Measurements from ENCODE around the gene NEU3. TPM values are rescaled to one million over a fixed set of nuclear protein-coding genes. Genes with fewer than 3 reads are reported as not detected.

Gene NEU3
- total and polyA plus RNA-seq, 3 donors from 2014 or later = 25.8 to 41.5 (median 29.3) TPM

DNA sequence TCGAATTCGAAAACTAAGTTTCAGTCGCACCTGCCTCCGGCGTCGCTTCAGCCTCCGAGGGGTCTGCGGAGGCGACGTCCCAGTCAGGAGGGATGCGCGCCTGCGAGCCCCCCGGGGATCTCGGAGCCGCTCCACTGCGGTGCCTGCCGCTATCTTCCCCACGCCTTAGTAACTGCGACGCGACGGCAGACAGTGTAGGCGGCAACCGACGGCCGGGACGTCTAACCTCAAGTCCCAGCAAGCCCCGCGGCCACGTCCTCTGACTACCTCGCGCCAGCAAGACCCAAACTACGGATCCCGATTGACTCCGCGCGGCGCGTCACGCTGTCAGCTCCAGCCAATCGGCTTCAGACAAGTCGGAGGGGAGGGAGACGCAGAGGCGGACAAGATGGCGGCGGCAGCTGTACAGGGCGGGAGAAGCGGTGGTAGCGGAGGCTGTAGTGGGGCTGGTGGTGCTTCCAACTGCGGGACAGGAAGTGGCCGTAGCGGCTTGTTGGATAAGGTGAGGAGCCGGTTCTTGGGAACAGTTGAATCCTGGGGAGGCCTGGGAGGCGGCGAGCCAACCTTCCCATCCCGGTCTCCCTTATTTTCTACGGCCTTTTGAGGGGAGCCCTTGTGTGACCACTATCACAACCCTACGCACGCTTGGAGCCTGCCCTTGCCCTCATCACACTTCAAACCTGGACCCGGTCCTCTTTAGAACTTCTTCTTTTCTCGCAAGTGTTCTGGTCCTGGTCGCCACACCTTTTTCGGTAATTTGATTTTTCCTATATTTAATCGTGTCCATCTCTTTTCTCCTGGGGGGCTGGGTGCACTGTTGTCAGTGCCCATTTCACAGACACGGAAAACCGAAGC lies 39.6 kb upstream of the NEU3 start, which contains the start of the genes SPCS2 and XRRA1:
TSS of gene SPCS2 (plus strand) at position 369 of the 855 bp plus-strand sequence. CDS start at position 389, 20 bp downstream.
TSS of gene XRRA1 (minus strand) at position 194 of the 855 bp plus-strand sequence. CDS start 8,213 bp downstream, outside the sequence.
- peak within 1 kb of the TSS; percentile 87 to 92 for H3K27ac ChIP-seq
- no peaks in the 10 kb centered on the region for H3K9me3 ChIP-seq
- WGBS, 2 donors = 0 to 1% methylated on average over 18 to 67 of the region's 67 CpGs
- peaks cover 26% of the 10 kb centered on the region for H3K4me1 ChIP-seq
- peak within 1 kb of the TSS; percentile 92 to 93 for H3K4me3 ChIP-seq
- no peaks in the 10 kb centered on the region for H3K27me3 ChIP-seq
- H3K36me3 ChIP-seq (ENCODE audit: low read depth, missing control alignments) = no peaks in the 10 kb centered on the region
- intact Hi-C loops (cut with DNase I; ENCODE audit: low total_unique reads) = loop anchor here (10.0 kb wide), 1 partner anchor 296 kb away; the partner anchor contains the start of gene TPBGL
- no peak for TF ChIP-seq POLR2A (IDR thresholded peaks at IDR 0.05)
- TF ChIP-seq, protein P1, sequence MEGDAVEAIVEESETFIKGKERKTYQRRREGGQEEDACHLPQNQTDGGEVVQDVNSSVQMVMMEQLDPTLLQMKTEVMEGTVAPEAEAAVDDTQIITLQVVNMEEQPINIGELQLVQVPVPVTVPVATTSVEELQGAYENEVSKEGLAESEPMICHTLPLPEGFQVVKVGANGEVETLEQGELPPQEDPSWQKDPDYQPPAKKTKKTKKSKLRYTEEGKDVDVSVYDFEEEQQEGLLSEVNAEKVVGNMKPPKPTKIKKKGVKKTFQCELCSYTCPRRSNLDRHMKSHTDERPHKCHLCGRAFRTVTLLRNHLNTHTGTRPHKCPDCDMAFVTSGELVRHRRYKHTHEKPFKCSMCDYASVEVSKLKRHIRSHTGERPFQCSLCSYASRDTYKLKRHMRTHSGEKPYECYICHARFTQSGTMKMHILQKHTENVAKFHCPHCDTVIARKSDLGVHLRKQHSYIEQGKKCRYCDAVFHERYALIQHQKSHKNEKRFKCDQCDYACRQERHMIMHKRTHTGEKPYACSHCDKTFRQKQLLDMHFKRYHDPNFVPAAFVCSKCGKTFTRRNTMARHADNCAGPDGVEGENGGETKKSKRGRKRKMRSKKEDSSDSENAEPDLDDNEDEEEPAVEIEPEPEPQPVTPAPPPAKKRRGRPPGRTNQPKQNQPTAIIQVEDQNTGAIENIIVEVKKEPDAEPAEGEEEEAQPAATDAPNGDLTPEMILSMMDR (IDR thresholded peaks at IDR 0.05) = no peak
- peak; percentile 100 for DNase-seq

DNA sequence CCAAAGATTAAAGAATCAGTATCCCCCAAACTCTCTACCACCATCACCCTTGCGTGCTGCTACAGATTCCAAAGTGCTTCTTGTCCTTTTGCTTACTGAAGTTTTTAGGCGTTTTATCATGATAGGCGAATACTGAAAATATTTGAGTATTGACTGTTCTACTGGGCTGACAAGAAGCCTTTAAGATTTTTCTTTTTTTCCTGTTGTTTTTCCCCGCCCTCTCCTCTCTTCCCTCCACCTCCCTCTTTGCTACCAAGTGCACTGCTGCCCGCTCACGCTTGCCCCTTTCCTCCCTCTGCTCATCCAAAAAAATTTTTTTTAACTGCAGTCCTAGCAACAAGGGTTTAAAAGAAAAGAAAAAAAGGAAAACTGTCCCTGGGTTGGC lies 39.0 kb upstream of the NEU3 start:
- peaks cover 26% of the 10 kb centered on the region for H3K4me1 ChIP-seq
- H3K27me3 ChIP-seq = no peaks in the 10 kb centered on the region
- no peak for TF ChIP-seq POLR2A (IDR thresholded peaks at IDR 0.05)
- TF ChIP-seq, protein P1 (IDR thresholded peaks at IDR 0.05) = no peak
- WGBS, 2 donors = 1% methylated on average over 6 of the region's 6 CpGs
- intact Hi-C loops (cut with DNase I; ENCODE audit: low total_unique reads) = loop anchor here (10.0 kb wide), 1 partner anchor 295 kb away; the partner anchor contains the start of gene TPBGL
- DNase-seq = no peak
- H3K27ac ChIP-seq = peak overlapping the region; percentile 87 to 92
- H3K9me3 ChIP-seq = no peaks in the 10 kb centered on the region
- H3K36me3 ChIP-seq (ENCODE audit: low read depth, missing control alignments) = no peaks in the 10 kb centered on the region
- peak overlapping the region; percentile 92 to 93 for H3K4me3 ChIP-seq

- DNase-seq = no peak
- no peak overlapping the region for H3K4me3 ChIP-seq
- 55 to 59% methylated on average over 2 of the region's 2 CpGs for WGBS, 2 donors
- H3K9me3 ChIP-seq = no peaks in the 10 kb centered on the region
- H3K27ac ChIP-seq = no peak overlapping the region
- peaks cover 26% of the 10 kb centered on the region for H3K4me1 ChIP-seq
- TF ChIP-seq, protein P1 (IDR thresholded peaks at IDR 0.05) = no peak
- no peak for TF ChIP-seq POLR2A (IDR thresholded peaks at IDR 0.05)
- no peaks in the 10 kb centered on the region for H3K36me3 ChIP-seq (ENCODE audit: low read depth, missing control alignments)
- intact Hi-C loops (cut with DNase I; ENCODE audit: low total_unique reads) = no loop called here
- no peaks in the 10 kb centered on the region for H3K27me3 ChIP-seq
Measured at GRCh38 chr11:74950374-74950969, 38.3 kb upstream of the NEU3 start.

- intact Hi-C loops (cut with DNase I; ENCODE audit: low total_unique reads) = no loop called here
- H3K27me3 ChIP-seq = no peaks in the 10 kb centered on the region
- no peak overlapping the region for H3K4me3 ChIP-seq
- H3K27ac ChIP-seq = no peak overlapping the region
- peaks cover 26% of the 10 kb centered on the region for H3K4me1 ChIP-seq
- no peaks in the 10 kb centered on the region for H3K36me3 ChIP-seq (ENCODE audit: low read depth, missing control alignments)
- H3K9me3 ChIP-seq = no peaks in the 10 kb centered on the region
- DNase-seq = no peak
- TF ChIP-seq, protein P1 (IDR thresholded peaks at IDR 0.05) = no peak
- no peak for TF ChIP-seq POLR2A (IDR thresholded peaks at IDR 0.05)
- WGBS, 2 donors = 91 to 92% methylated on average over 8 of the region's 8 CpGs
Measured at GRCh38 chr11:74951226-74951625, 37.5 kb upstream of the NEU3 start.

Data from testis (tissue), 3 donors.